ENCODE results near the gene KDM4B.

The KDM4B gene

GRCh38 chr19:5035105-5035761 lies 66.3 kb downstream of the KDM4B start:
- no peak for DNase-seq (ENCODE audit: low read depth in 1 of 2, low spot score in 1 of 2)
- Histone ChIP-seq H3K27ac (replicated peaks) (no peak overlapping the region), H3K4me3 (replicated peaks; ENCODE audit: insufficient read depth, low read length) (no peak overlapping the region), H3K27me3 (ENCODE audit: insufficient read depth, poor library complexity, severe bottlenecking) (no peaks in the 10 kb centered on the region)
- TF ChIP-seq POLR2AphosphoS5 (IDR thresholded peaks at IDR 0.05; ENCODE audit: low read depth) (no peak), GABPA (IDR thresholded peaks at IDR 0.05; ENCODE audit: low read depth) (no peak), CTCF (IDR thresholded peaks at IDR 0.05; ENCODE audit: insufficient read depth, low read length) (no peak), SPI1 (IDR thresholded peaks at IDR 0.05; ENCODE audit: borderline replicate concordance, low read depth) (no peak), REST (IDR thresholded peaks at IDR 0.05; ENCODE audit: insufficient replicate concordance, low read depth) (no peak)

- no peaks in the 10 kb centered on the region for H3K27me3 ChIP-seq (ENCODE audit: insufficient read depth, poor library complexity, severe bottlenecking)
- TF ChIP-seq POLR2AphosphoS5 (IDR thresholded peaks at IDR 0.05; ENCODE audit: low read depth) (no peak), REST (IDR thresholded peaks at IDR 0.05; ENCODE audit: insufficient replicate concordance, low read depth) (no peak), CTCF (IDR thresholded peaks at IDR 0.05; ENCODE audit: insufficient read depth, low read length) (no peak), GABPA (IDR thresholded peaks at IDR 0.05; ENCODE audit: low read depth) (no peak), SPI1 (IDR thresholded peaks at IDR 0.05; ENCODE audit: borderline replicate concordance, low read depth) (no peak)
- H3K27ac ChIP-seq (replicated peaks), result no peak overlapping the region
- DNase-seq (ENCODE audit: low read depth in 1 of 2, low spot score in 1 of 2), result no peak
- H3K4me3 ChIP-seq (replicated peaks; ENCODE audit: insufficient read depth, low read length), result no peak overlapping the region
These were observed 67.1 kb downstream of the KDM4B start for GRCh38 chr19:5035793-5036697.

- H3K27me3 ChIP-seq (ENCODE audit: insufficient read depth, poor library complexity, severe bottlenecking), result no peaks in the 10 kb centered on the region
- no peak for DNase-seq (ENCODE audit: low read depth in 1 of 2, low spot score in 1 of 2)
- H3K4me3 ChIP-seq (replicated peaks; ENCODE audit: insufficient read depth, low read length), result no peak overlapping the region
- no peak overlapping the region for H3K27ac ChIP-seq (replicated peaks)
- TF ChIP-seq CTCF (IDR thresholded peaks at IDR 0.05; ENCODE audit: insufficient read depth, low read length) (no peak), SPI1 (IDR thresholded peaks at IDR 0.05; ENCODE audit: borderline replicate concordance, low read depth) (no peak), POLR2AphosphoS5 (IDR thresholded peaks at IDR 0.05; ENCODE audit: low read depth) (no peak), GABPA (IDR thresholded peaks at IDR 0.05; ENCODE audit: low read depth) (no peak), REST (IDR thresholded peaks at IDR 0.05; ENCODE audit: insufficient replicate concordance, low read depth) (no peak)
These were observed 68.0 kb downstream of the KDM4B start for GRCh38 chr19:5036698-5037563.
